Heart left ventricle (tissue), 16 donors: ENCODE results near the gene GATC. TPM values are rescaled to one million over a fixed set of nuclear protein-coding genes. Genes with fewer than 3 reads are reported as not detected.
A peak's percentile ranks its signal among the peaks of the same experiment; 100 is the strongest.

Experiments used
- ATAC-seq, 4 donors: fragments of 200-7000 bp; cut with Tn5 transposase; one replicate each; pipeline ENCODE4 v1.9.1; 2020 to 2022; ENCODE audit warnings: moderate library complexity in 4 of 4, mild to moderate bottlenecking in 3 of 4, moderate number of reproducible peaks in 1 of 4
- DNase-seq, 5 donors: peaks; one replicate each; pipeline ENCODE4 v3.0.0-alpha.2; 2020
- H3K27ac ChIP-seq, 12 donors: fragments of 200-600 bp; sonication (generic) in 4 of 12; one replicate each; pipeline versions ENCODE4 v1.5.0 to v1.8.0; 2016 to 2022; ENCODE audit warnings: mild to moderate bottlenecking in 2 of 12
- H3K27me3 ChIP-seq, 9 donors: fragments of 200-600 bp; sonication (generic) in 2 of 9; one replicate each; pipeline versions ENCODE4 v1.5.1 to v1.8.0; 2016 to 2022; ENCODE audit warnings: mild to moderate bottlenecking in 3 of 9
- H3K36me3 ChIP-seq, 9 donors: fragments of 200-600 bp; sonication (generic) in 2 of 9; one replicate each; pipeline versions ENCODE4 v1.5.0 to v1.8.0; 2018 to 2022; ENCODE audit warnings: mild to moderate bottlenecking in 2 of 9
- H3K4me1 ChIP-seq, 12 donors: fragments of 200-600 bp; sonication (generic) in 4 of 12; one replicate each; pipeline versions ENCODE4 v1.5.0 to v1.8.0; 2016 to 2022; ENCODE audit warnings: mild to moderate bottlenecking in 3 of 12
- H3K4me3 ChIP-seq, 12 donors: fragments of 200-600 bp; sonication (generic) in 4 of 12; one replicate each; pipeline versions ENCODE4 v1.5.0 to v1.8.0; 2017 to 2022; ENCODE audit warnings: mild to moderate bottlenecking in 9 of 12, moderate library complexity in 4 of 12
- H3K9me3 ChIP-seq, 12 donors: fragments of 200-600 bp; sonication (generic) in 4 of 12; one replicate each; pipeline versions ENCODE4 v1.5.0 to v1.8.0; 2016 to 2022; ENCODE audit warnings: mild to moderate bottlenecking in 1 of 12
- POLR2A ChIP-seq, 2 donors: fragments of 450-650 bp; IDR thresholded peaks; one replicate each; pipeline ENCODE4 v1.6.1; 2017; ENCODE audit warnings: antibody characterized with exemption in 2 of 2, mild to moderate bottlenecking in 2 of 2, moderate library complexity in 2 of 2
- WGBS, 4 donors: extraction: QIAGEN DNeasy Blood & Tissue Kit in 2 of 4; methylation state at CpG; one replicate each; pipeline versions ENCODE4 v1.1.5 to v1.1.7; 2013 to 2018; 5-methylcytosine and 5-hydroxymethylcytosine counted together
- intact Hi-C, 10 donors: fragments of 100-400 bp; cut with DNase I; formaldehyde crosslinking; loops; one replicate each; pipeline versions ENCODE4 v1.11.1 to v1.14.2; 2022
- polyA plus RNA-seq, 2 donors: library from polyadenylated mRNA; stranded (reverse); fragments of 200-250 nt; gene quantifications; one replicate each; pipeline ENCODE4 v1.2.3, GENCODE V29; 2013
- total RNA-seq, 9 donors: library from RNA; depleted of rRNA in 2 of 9; stranded (reverse); fragments of >200 nt in 2 of 9; fragmentation: NEBNext Ultra II Directional in 3 of 9; extraction: Animal tissue kit (Norgen Biotek cat#: 25700) in 3 of 9; gene quantifications; one replicate each; pipeline versions ENCODE4 v1.1.0 to v1.2.4, GENCODE V29; 2016 to 2023
- TF ChIP-seq, protein P1 (sequence below), 12 donors: fragments of 200-600 bp; sonication (generic) in 4 of 12; IDR thresholded peaks; one replicate each; pipeline versions ENCODE4 v1.5.0 to v1.8.0; 2018 to 2022; ENCODE audit warnings: antibody characterized with exemption in 12 of 12, mild to moderate bottlenecking in 5 of 12
- donor health status: ischemic (EF 13 %, LVEDD 7.1; RV severe dilation, severe dysfunction).
- donor health status: healthy with polysubstance abuse.
- donor health status: DM: no; HTN: yes; CAD: no.
- donor health status: DM: no; HTN: no; CAD: no.
- donor health status: ischemic (EF 25% LVEDD 6.9; RV normal size, moderate dysfunction).
- donor health status: ischemic (EF 25% LVEDD 5.7; RV mildly dilated, moderate dysfunction).
- donor health status: healthy.
- donor health status: DM: yes; HTN: yes; CAD: no.
- donor health status: ischemic (EF 35%, LVEDD 5.7; RV mildly dilated, moderate dysfunction).
- donor health status: nonischemic (EF 11% LVEDD 7.7; RV severe dilation, severe dysfunction).
- donor health status: DM: yes; HTN: yes; CAD: no.
- donor health status: PGD.
- donor health status: ischemic (EF 29% LVEDD 5.4; RV normal size, mild dysfunction).
- donor health status: nonischemic (EF 23%, LVEDD 6.1; RV moderate dilation, normal function).

The GATC gene
- total and polyA plus RNA-seq, 11 donors, result 5.4 to 18.0 (median 11.6) TPM

- H3K27me3 ChIP-seq, result no peaks in the 10 kb centered on the region
- ATAC-seq, result no peak
- peaks cover 0 to 45% (median 31%) of the 10 kb centered on the region in 12 donors for H3K4me1 ChIP-seq
- no peak for DNase-seq
- peak overlapping the region in 1 of 12 donors; percentile 1 for H3K27ac ChIP-seq
- H3K9me3 ChIP-seq, result no peaks in the 10 kb centered on the region
- intact Hi-C loops, result loop anchor here in 1 of 10 donors (10.0 kb wide), 1 partner anchor 97 kb away; no protein-coding TSS in a partner anchor
- TF ChIP-seq POLR2A (IDR thresholded peaks at IDR 0.05), result no peak
- TF ChIP-seq, protein P1, sequence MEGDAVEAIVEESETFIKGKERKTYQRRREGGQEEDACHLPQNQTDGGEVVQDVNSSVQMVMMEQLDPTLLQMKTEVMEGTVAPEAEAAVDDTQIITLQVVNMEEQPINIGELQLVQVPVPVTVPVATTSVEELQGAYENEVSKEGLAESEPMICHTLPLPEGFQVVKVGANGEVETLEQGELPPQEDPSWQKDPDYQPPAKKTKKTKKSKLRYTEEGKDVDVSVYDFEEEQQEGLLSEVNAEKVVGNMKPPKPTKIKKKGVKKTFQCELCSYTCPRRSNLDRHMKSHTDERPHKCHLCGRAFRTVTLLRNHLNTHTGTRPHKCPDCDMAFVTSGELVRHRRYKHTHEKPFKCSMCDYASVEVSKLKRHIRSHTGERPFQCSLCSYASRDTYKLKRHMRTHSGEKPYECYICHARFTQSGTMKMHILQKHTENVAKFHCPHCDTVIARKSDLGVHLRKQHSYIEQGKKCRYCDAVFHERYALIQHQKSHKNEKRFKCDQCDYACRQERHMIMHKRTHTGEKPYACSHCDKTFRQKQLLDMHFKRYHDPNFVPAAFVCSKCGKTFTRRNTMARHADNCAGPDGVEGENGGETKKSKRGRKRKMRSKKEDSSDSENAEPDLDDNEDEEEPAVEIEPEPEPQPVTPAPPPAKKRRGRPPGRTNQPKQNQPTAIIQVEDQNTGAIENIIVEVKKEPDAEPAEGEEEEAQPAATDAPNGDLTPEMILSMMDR (IDR thresholded peaks at IDR 0.05), result no peak
- H3K4me3 ChIP-seq, result no peak overlapping the region
- 91 to 95% (median 94%) methylated on average over 6 of the region's 6 CpGs for WGBS, 4 donors
- peaks cover 0 to 53% (median 47%) of the 10 kb centered on the region in 9 donors for H3K36me3 ChIP-seq
Observed at GRCh38 chr12:120467439-120467838, 21.2 kb downstream of the GATC start.

GRCh38 chr12:120468325-120468820, 22.1 kb downstream of the GATC start:
- DNase-seq (peak in 3 of 5 donors; percentile 15 to 39 (median 30)), ATAC-seq (peak in 2 of 4 donors; percentile 8 to 21)
- TF ChIP-seq POLR2A (IDR thresholded peaks at IDR 0.05), result no peak
- TF ChIP-seq, protein P1 (IDR thresholded peaks at IDR 0.05), result no peak
- H3K4me3 ChIP-seq, result peak overlapping the region; percentile 63 to 99 (median 92)
- no peaks in the 10 kb centered on the region for H3K27me3 ChIP-seq
- H3K9me3 ChIP-seq, result no peaks in the 10 kb centered on the region
- peak overlapping the region; percentile 76 to 96 (median 92) for H3K27ac ChIP-seq
- H3K4me1 ChIP-seq, result peaks cover 0 to 45% (median 31%) of the 10 kb centered on the region in 12 donors
- intact Hi-C loops, result loop anchor here in 2 of 10 donors (2.0 to 10.0 kb wide), 2 partner anchors 28 to 96 kb away; partner anchors contain the start of gene DYNLL1 (in 1 of the 2)
- WGBS, 4 donors, result 4 to 5% (median 4%) methylated on average over 22 to 23 of the region's 23 CpGs
- H3K36me3 ChIP-seq, result peaks cover 0 to 43% (median 38%) of the 10 kb centered on the region in 9 donors

- 0 to 1% (median 1%) methylated on average over 32 to 57 of the region's 57 CpGs for WGBS, 4 donors
Observed at GRCh38 chr12:120468821-120469449, 22.7 kb downstream of the GATC start.

More at GRCh38 chr12:120468821-120469449, 22.7 kb downstream of the GATC start:
- H3K4me1 ChIP-seq, result peaks cover 0 to 45% (median 31%) of the 10 kb centered on the region in 12 donors
- H3K27ac ChIP-seq, result peak overlapping the region; percentile 76 to 96 (median 92)
- H3K9me3 ChIP-seq, result no peaks in the 10 kb centered on the region
- ATAC-seq, result peak in 3 of 4 donors; percentile 17 to 58 (median 57)
- H3K4me3 ChIP-seq, result peak overlapping the region; percentile 63 to 99 (median 92)
- TF ChIP-seq POLR2A (IDR thresholded peaks at IDR 0.05), result no peak
- TF ChIP-seq, protein P1 (IDR thresholded peaks at IDR 0.05), result peak in 1 of 12 donors; percentile 17
- intact Hi-C loops, result loop anchor here in 2 of 10 donors (2.0 to 10.0 kb wide), 2 partner anchors 28 to 96 kb away; partner anchors contain the start of gene DYNLL1 (in 1 of the 2)
- peak in 4 of 5 donors; percentile 43 to 74 (median 46) for DNase-seq
- H3K36me3 ChIP-seq, result peaks cover 0 to 38% (median 32%) of the 10 kb centered on the region in 9 donors
- H3K27me3 ChIP-seq, result no peaks in the 10 kb centered on the region
